ENCODE data around the gene TSPAN4. TPM values are rescaled to one million over a fixed set of nuclear protein-coding genes. Genes with fewer than 3 reads are reported as not detected.

Gene TSPAN4
- total and polyA plus RNA-seq, 2 of the 13 experiments (the other 11 are each of a cell fraction or from before 2014, with no cell fraction given) = 31.7 to 68.3 TPM

- no peak; the same call in 1 of the 2 replicates for TF ChIP-seq FOXC1 (CRISPR knock-in tag; IDR thresholded peaks at IDR 0.05; ENCODE audit: borderline replicate concordance)
- TF ChIP-seq MED13 (CRISPR knock-in tag; IDR thresholded peaks at IDR 0.05) = no peak
- TF ChIP-seq ELF1 (CRISPR knock-in tag; IDR thresholded peaks at IDR 0.05) = peak; percentile 99
- TF ChIP-seq RARG (CRISPR knock-in tag; IDR thresholded peaks at IDR 0.05; ENCODE audit: low read depth) = peak; percentile 56; the same call in 1 of the 2 replicates
- TF ChIP-seq ZSCAN20 (CRISPR knock-in tag; IDR thresholded peaks at IDR 0.05; ENCODE audit: borderline replicate concordance) = no peak; the same call in 1 of the 2 replicates
- TF ChIP-seq ZNF530 (CRISPR knock-in tag; IDR thresholded peaks at IDR 0.05; ENCODE audit: low read depth) = no peak
- peak; percentile 82 for TF ChIP-seq ZBTB2 (CRISPR knock-in tag; IDR thresholded peaks at IDR 0.05; ENCODE audit: low read depth)
- TF ChIP-seq ZNF275 (CRISPR knock-in tag; IDR thresholded peaks at IDR 0.05; ENCODE audit: borderline replicate concordance) = no peak
- 0 out of 2 replicates have a peak, but pooled peaks have one; percentile 3 for TF ChIP-seq FOXK2 (IDR thresholded peaks at IDR 0.05)
- no peak; the same call in 1 of the 2 replicates for TF ChIP-seq ZNF556 (CRISPR knock-in tag; IDR thresholded peaks at IDR 0.05; ENCODE audit: borderline replicate concordance)
- no peak for TF ChIP-seq JDP2 (CRISPR knock-in tag; IDR thresholded peaks at IDR 0.05; ENCODE audit: borderline replicate concordance)
- no peak for TF ChIP-seq FOXA1 (IDR thresholded peaks at IDR 0.05)
- no peak; the same call in 1 of the 2 replicates for TF ChIP-seq FOXA1 (CRISPR knock-in tag; IDR thresholded peaks at IDR 0.05)
- no peak for TF ChIP-seq CBX5 (CRISPR knock-in tag; IDR thresholded peaks at IDR 0.05; ENCODE audit: borderline replicate concordance)
- no peak for TF ChIP-seq ZNF496 (CRISPR knock-in tag; IDR thresholded peaks at IDR 0.05; ENCODE audit: insufficient replicate concordance)
- TF ChIP-seq ZNF207 (IDR thresholded peaks at IDR 0.05; ENCODE audit: borderline replicate concordance) = no peak
- no peak for TF ChIP-seq ZNF510 (CRISPR knock-in tag; IDR thresholded peaks at IDR 0.05; ENCODE audit: low read depth)
- TF ChIP-seq TARDBP (CRISPR knock-in tag; IDR thresholded peaks at IDR 0.05) = peak; percentile 88
- TF ChIP-seq MIER2 (CRISPR knock-in tag; IDR thresholded peaks at IDR 0.05) = no peak
- TF ChIP-seq SMYD3 (CRISPR knock-in tag; IDR thresholded peaks at IDR 0.05) = peak; percentile 68; the same call in 1 of the 2 replicates
- no peak; the same call in 1 of the 2 replicates for TF ChIP-seq ZNF460 (CRISPR knock-in tag; IDR thresholded peaks at IDR 0.05; ENCODE audit: borderline replicate concordance)
- TF ChIP-seq ZFY (CRISPR knock-in tag; IDR thresholded peaks at IDR 0.05) = peak; percentile 100
- TF ChIP-seq ZNF607 (CRISPR knock-in tag; IDR thresholded peaks at IDR 0.05; ENCODE audit: borderline replicate concordance) = peak; percentile 79
- TF ChIP-seq HMGXB4 (CRISPR knock-in tag; IDR thresholded peaks at IDR 0.05; ENCODE audit: borderline replicate concordance in 1 of 2, low read depth in 1 of 2) = peak; percentile 57 to 87
- no peak for TF ChIP-seq SSRP1 (CRISPR knock-in tag; IDR thresholded peaks at IDR 0.05)
Measured at GRCh38 chr11:809287-810039, 33.2 kb upstream of the TSPAN4 start, which contains the start of gene RPLP2 (continued).
